ENCODE data around the gene KRTAP3-3. TPM values are rescaled to one million over a fixed set of nuclear protein-coding genes. Genes with fewer than 3 reads are reported as not detected.
"Not testable (repeated sequence)": the region's sequence is repeated elsewhere in the genome, so short reads cannot be mapped to it uniquely, and the experiment has no call there.

Gene KRTAP3-3
- polyA plus RNA-seq (2013, experiment 1 of 2) = not detected
- not detected for polyA plus RNA-seq (2013, experiment 2 of 2)

GRCh38 chr17:40993839-40994238 lies at the start of gene KRTAP3-3:
Gene KRTAP3-3 (minus strand): TSS chr17:40994164. CDS start chr17:40994097, 67 bp downstream.
- Histone ChIP-seq H3K27ac (ENCODE audit: low read depth, low read length, severe bottlenecking) (no peak within 1 kb of the TSS), H3K4me3 (ENCODE audit: extremely low read depth, insufficient read depth, low read length, poor library complexity, severe bottlenecking) (no peak within 1 kb of the TSS), H3K36me3 (ENCODE audit: control insufficient read depth, insufficient read depth, low read length) (no peaks in the 10 kb centered on the region), H3K9me3 (ENCODE audit: control insufficient read depth, low read length) (no peaks in the 10 kb centered on the region), H3K4me1 (ENCODE audit: control insufficient read depth, insufficient read depth, low read length, poor library complexity, severe bottlenecking) (no peaks in the 10 kb centered on the region)
- 67 to 83% methylated on average over 3 to 4 of the region's 4 CpGs for WGBS, 2 experiments (ENCODE audit: insufficient coverage in 2 of 2)

DNA sequence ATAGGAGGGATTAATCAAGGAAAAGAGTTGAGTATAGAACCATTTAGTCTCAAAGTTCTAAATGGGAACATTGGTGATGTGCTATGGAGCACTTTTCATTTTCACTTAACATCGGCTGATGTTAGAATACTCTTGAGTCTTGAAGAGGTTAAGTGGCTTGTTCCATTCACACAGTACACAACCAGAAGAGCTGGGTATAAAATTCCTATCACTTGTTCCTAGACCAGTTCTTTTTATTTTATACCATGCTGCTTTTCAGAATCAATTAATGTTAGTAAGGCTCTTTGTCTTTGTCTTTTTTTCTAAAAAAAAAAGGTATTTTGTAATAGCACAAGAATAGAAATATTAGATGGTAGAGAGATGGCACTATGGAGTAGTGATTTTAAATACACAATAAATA lies 49.0 kb upstream of the KRTAP3-3 start:
- Histone ChIP-seq H3K9me3 (ENCODE audit: control insufficient read depth, low read length) (no peaks in the 10 kb centered on the region), H3K4me1 (ENCODE audit: control insufficient read depth, insufficient read depth, low read length, poor library complexity, severe bottlenecking) (no peaks in the 10 kb centered on the region), H3K4me3 (ENCODE audit: extremely low read depth, insufficient read depth, low read length, poor library complexity, severe bottlenecking) (no peak overlapping the region), H3K27ac (ENCODE audit: low read depth, low read length, severe bottlenecking) (no peak overlapping the region), H3K36me3 (ENCODE audit: control insufficient read depth, insufficient read depth, low read length) (no peaks in the 10 kb centered on the region)
- no CpG with 5 or more reads among the region's 1 CpG for WGBS, 2 experiments (ENCODE audit: insufficient coverage in 2 of 2)

DNA sequence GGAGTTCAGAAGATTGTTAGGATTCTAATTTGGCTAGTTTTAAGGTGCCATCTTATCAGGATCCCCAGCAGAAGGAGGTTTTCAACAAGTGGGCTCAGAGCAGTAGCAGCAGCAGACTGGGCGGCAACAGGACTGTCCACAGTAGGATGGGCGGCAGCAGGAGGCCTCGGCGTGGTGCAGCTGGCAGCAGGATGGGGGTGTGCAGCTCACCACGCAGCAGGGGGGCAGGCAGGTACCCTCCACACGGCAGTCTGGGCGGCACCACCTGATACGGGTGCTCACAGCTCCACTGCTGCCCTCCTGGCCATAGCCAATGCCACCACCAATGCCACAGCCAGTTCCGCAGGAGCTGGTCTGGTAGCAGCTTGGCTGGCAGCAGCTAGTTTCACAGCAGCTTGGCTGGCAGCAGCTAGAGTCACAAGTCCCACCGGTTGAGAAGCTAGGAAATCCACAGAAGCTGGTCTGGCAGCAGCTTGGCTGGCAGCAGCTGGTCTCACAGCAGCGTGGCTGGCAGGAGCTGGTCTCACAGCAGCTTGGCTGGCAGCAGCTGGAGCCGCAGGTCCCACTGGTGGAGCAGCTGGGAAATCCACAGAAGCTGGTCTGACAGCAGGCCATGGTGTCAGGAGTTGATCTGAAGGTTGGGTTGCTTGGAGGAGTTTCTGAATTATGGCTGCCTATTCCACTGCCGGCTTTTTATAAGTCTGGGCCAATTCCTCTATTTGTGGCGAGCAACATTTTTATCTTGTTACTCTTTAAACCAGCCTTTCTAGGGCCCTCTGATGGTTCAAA lies 47.0 kb upstream of the KRTAP3-3 start, which contains the start of gene KRTAP1-1:
Gene KRTAP1-1 (minus strand): TSS at position 668 of the 789 bp plus-strand sequence. CDS start 53 bp downstream, at position 615.
- not testable (repeated sequence) for H3K27ac ChIP-seq (ENCODE audit: low read depth, low read length, severe bottlenecking); H3K4me3 ChIP-seq (ENCODE audit: extremely low read depth, insufficient read depth, low read length, poor library complexity, severe bottlenecking); H3K4me1 ChIP-seq (ENCODE audit: control insufficient read depth, insufficient read depth, low read length, poor library complexity, severe bottlenecking); H3K9me3 ChIP-seq (ENCODE audit: control insufficient read depth, low read length); H3K36me3 ChIP-seq (ENCODE audit: control insufficient read depth, insufficient read depth, low read length)
- WGBS, 2 experiments (ENCODE audit: insufficient coverage in 2 of 2) = 88 to 93% methylated on average over 7 to 8 of the region's 14 CpGs

DNA sequence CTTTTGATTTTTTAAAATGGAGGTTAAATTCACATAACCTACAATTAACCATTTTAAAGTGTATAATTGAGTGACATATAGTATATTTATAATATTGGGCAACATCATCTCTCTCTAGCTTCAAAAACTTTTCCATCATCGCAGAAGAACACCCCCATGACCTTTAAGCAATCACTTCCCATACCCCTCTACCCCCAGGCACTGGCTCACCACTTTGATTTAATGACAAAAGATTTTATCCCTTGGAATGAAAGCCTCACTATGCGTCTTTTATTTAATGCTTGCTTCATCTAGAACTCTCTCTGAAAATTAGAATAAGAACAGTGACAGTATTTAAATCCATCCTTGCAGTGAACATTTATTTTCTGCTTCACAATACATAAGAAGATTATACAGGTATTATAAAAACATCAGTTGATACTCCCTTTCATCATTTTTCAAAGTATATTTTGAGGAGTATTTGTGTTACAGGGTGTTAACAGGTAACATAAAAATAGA lies 43.9 kb upstream of the KRTAP3-3 start:
- Histone ChIP-seq H3K9me3 (ENCODE audit: control insufficient read depth, low read length) (no peaks in the 10 kb centered on the region), H3K36me3 (ENCODE audit: control insufficient read depth, insufficient read depth, low read length) (no peaks in the 10 kb centered on the region), H3K4me1 (ENCODE audit: control insufficient read depth, insufficient read depth, low read length, poor library complexity, severe bottlenecking) (no peaks in the 10 kb centered on the region), H3K4me3 (ENCODE audit: extremely low read depth, insufficient read depth, low read length, poor library complexity, severe bottlenecking) (no peak overlapping the region), H3K27ac (ENCODE audit: low read depth, low read length, severe bottlenecking) (no peak overlapping the region)
- 50 to 63% methylated on average over 1 of the region's 2 CpGs for WGBS, 2 experiments (ENCODE audit: insufficient coverage in 2 of 2)

GRCh38 chr17:41034346-41034935 lies 40.5 kb upstream of the KRTAP3-3 start, which contains the start of gene KRTAP1-3:
Gene KRTAP1-3 (minus strand): TSS chr17:41034874. CDS start chr17:41034821, 53 bp downstream.
- H3K9me3 ChIP-seq (ENCODE audit: control insufficient read depth, low read length); H3K27ac ChIP-seq (ENCODE audit: low read depth, low read length, severe bottlenecking); H3K4me3 ChIP-seq (ENCODE audit: extremely low read depth, insufficient read depth, low read length, poor library complexity, severe bottlenecking); H3K36me3 ChIP-seq (ENCODE audit: control insufficient read depth, insufficient read depth, low read length); H3K4me1 ChIP-seq (ENCODE audit: control insufficient read depth, insufficient read depth, low read length, poor library complexity, severe bottlenecking): not testable (repeated sequence)
- WGBS, 2 experiments (ENCODE audit: insufficient coverage in 2 of 2) = 91 to 95% methylated on average over 6 of the region's 10 CpGs

GRCh38 chr17:41029633-41030245 lies 35.8 kb upstream of the KRTAP3-3 start, which contains the start of gene KRTAP1-4:
Gene KRTAP1-4 (minus strand): TSS chr17:41030195. CDS start chr17:41030078, 117 bp downstream.
- WGBS, 2 experiments (ENCODE audit: insufficient coverage in 2 of 2) = 90 to 94% methylated on average over 10 to 12 of the region's 12 CpGs
- no peaks in the 10 kb centered on the region for H3K9me3 ChIP-seq (ENCODE audit: control insufficient read depth, low read length)
- H3K4me1 ChIP-seq (ENCODE audit: control insufficient read depth, insufficient read depth, low read length, poor library complexity, severe bottlenecking) = no peaks in the 10 kb centered on the region
- H3K36me3 ChIP-seq (ENCODE audit: control insufficient read depth, insufficient read depth, low read length) = no peaks in the 10 kb centered on the region
- H3K27ac ChIP-seq (ENCODE audit: low read depth, low read length, severe bottlenecking) = no peak within 1 kb of the TSS
- no peak within 1 kb of the TSS for H3K4me3 ChIP-seq (ENCODE audit: extremely low read depth, insufficient read depth, low read length, poor library complexity, severe bottlenecking)

DNA sequence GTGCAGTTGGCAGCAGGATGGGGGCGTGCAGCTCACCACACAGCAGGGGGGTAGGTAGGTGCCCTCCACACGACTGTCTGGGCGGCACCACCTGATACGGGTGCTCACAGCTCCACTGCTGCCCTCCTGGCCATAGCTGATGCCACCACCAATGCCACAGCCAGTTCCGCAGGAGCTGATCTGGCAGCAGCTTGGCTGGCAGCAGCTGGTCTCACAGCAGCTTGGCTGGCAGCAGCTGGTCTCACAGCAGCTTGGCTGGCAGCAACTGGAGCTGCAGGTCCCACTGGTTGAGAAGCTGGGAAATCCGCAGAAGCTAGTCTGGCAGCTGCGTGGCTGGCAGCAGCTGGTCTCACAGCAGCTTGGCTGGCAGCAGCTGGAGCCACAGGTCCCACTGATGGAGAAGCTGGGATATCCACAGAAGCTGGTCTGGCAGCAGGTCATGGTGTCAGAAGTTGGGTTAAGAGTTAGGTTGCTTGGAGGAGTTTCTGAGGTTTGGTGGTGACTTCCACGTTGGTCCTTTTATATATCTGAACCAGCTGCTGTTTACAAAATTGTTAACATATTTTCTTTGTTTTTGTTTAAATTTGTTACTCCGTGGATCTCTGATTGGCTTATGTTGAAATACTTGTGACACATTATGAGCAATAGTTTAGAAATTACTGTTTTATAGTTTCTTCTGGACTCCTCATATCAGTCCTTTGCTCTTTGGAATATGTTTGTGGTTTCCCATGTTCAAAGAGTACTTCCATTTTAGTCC lies 32.9 kb upstream of the KRTAP3-3 start, which contains the start of gene KRTAP1-5:
Gene KRTAP1-5 (minus strand): TSS at position 494 of the 757 bp plus-strand sequence. CDS start 53 bp downstream, at position 441.
- Histone ChIP-seq H3K36me3 (ENCODE audit: control insufficient read depth, insufficient read depth, low read length) (no peaks in the 10 kb centered on the region), H3K27ac (ENCODE audit: low read depth, low read length, severe bottlenecking) (no peak within 1 kb of the TSS), H3K4me1 (ENCODE audit: control insufficient read depth, insufficient read depth, low read length, poor library complexity, severe bottlenecking) (no peaks in the 10 kb centered on the region), H3K4me3 (ENCODE audit: extremely low read depth, insufficient read depth, low read length, poor library complexity, severe bottlenecking) (no peak within 1 kb of the TSS), H3K9me3 (ENCODE audit: control insufficient read depth, low read length) (no peaks in the 10 kb centered on the region)
- WGBS, 2 experiments (ENCODE audit: insufficient coverage in 2 of 2) = 88 to 91% methylated on average over 7 of the region's 9 CpGs

GRCh38 chr17:41024697-41025096 lies 30.7 kb upstream of the KRTAP3-3 start:
- Histone ChIP-seq H3K27ac (ENCODE audit: low read depth, low read length, severe bottlenecking) (no peak overlapping the region), H3K36me3 (ENCODE audit: control insufficient read depth, insufficient read depth, low read length) (no peaks in the 10 kb centered on the region), H3K4me1 (ENCODE audit: control insufficient read depth, insufficient read depth, low read length, poor library complexity, severe bottlenecking) (no peaks in the 10 kb centered on the region), H3K9me3 (ENCODE audit: control insufficient read depth, low read length) (no peaks in the 10 kb centered on the region), H3K4me3 (ENCODE audit: extremely low read depth, insufficient read depth, low read length, poor library complexity, severe bottlenecking) (no peak overlapping the region)
- 84 to 85% methylated on average over 3 of the region's 3 CpGs for WGBS, 2 experiments (ENCODE audit: insufficient coverage in 2 of 2)

DNA sequence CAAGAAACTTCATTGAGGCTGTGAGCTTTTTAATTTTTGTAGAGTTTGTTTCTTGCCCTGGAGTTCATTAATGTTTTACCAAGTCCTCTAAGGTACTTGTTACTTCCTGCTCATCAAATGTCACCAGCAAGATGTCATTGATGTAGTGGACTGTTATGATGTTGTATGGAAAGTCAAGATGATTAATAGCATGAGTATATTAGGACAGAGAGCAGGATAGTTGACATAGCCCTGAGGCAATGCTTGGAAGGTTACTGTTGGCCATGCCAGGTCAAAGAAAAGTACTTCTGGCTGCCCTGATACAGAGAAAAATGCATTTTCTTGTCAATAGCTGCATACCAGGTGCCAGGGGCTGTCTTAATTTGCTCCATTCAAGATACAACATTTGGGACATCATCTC lies 26.4 kb upstream of the KRTAP3-3 start:
- Histone ChIP-seq H3K4me1 (ENCODE audit: control insufficient read depth, insufficient read depth, low read length, poor library complexity, severe bottlenecking) (no peaks in the 10 kb centered on the region), H3K36me3 (ENCODE audit: control insufficient read depth, insufficient read depth, low read length) (no peaks in the 10 kb centered on the region), H3K4me3 (ENCODE audit: extremely low read depth, insufficient read depth, low read length, poor library complexity, severe bottlenecking) (no peak overlapping the region), H3K27ac (ENCODE audit: low read depth, low read length, severe bottlenecking) (no peak overlapping the region), H3K9me3 (ENCODE audit: control insufficient read depth, low read length) (no peaks in the 10 kb centered on the region)

GRCh38 chr17:41019415-41019814 lies 25.5 kb upstream of the KRTAP3-3 start:
- Histone ChIP-seq H3K9me3 (ENCODE audit: control insufficient read depth, low read length) (no peaks in the 10 kb centered on the region), H3K4me1 (ENCODE audit: control insufficient read depth, insufficient read depth, low read length, poor library complexity, severe bottlenecking) (no peaks in the 10 kb centered on the region)
- 80 to 85% methylated on average over 1 to 2 of the region's 3 CpGs for WGBS, 2 experiments (ENCODE audit: insufficient coverage in 2 of 2)

More at GRCh38 chr17:41019415-41019814, 25.5 kb upstream of the KRTAP3-3 start:
- H3K4me3 ChIP-seq (ENCODE audit: extremely low read depth, insufficient read depth, low read length, poor library complexity, severe bottlenecking) = no peak overlapping the region
- H3K36me3 ChIP-seq (ENCODE audit: control insufficient read depth, insufficient read depth, low read length) = no peaks in the 10 kb centered on the region
- H3K27ac ChIP-seq (ENCODE audit: low read depth, low read length, severe bottlenecking) = no peak overlapping the region
